Measurements from ENCODE around the gene DAD1. TPM values are rescaled to one million over a fixed set of nuclear protein-coding genes. Genes with fewer than 3 reads are reported as not detected.

The DAD1 gene
- total RNA-seq (2022; extraction: Qiagen RNA extraction), result 349 to 380 TPM (median 371 TPM) in 5 replicates

GRCh38 chr14:22589096-22589839 lies at the start of gene DAD1:
Gene DAD1 (minus strand): TSS chr14:22589224. CDS start chr14:22589157, 67 bp downstream.

DNA sequence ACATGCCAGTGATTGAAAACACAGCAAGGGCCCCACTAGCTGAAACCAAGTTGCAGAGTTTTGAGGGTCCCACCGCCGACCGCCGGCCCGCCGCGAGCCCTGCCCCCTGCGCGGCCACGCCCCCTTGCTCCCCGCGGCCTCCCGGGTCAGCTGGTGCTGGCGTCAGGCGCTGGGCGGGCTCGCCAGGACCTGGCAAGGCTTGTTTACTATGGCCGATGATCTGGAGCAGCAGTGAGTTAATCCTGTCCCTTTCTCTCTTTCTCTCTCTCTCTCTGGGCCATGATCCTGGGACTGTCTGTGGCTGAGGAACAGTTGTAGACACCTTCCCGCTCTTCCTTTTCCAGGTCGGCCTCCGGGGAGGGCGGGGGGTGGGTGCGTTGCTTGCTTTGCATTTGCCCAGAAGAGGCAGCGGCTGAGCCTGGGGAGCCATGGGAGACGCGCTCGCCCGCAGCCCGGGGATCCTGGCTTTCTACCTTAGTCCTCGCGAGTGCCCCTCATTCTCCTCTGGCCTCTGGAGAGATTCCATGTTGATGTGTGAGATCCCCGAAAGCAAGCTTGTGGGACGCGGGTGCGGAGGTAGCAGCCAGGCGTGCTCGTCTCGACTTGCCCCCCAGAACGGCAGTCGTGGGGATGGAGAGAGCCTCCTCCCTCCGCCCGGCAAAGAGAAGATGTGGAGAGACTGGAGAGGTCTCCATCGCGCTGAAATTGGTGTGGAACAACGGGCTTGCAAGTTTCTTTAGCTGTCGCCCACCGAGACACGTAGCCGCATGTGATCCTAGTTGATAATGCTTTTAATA lies 9.3 kb upstream of the DAD1 start, which contains the start of gene ABHD4:
ABHD4 (plus strand) TSS at position 202 of the 797 bp plus-strand sequence; CDS start at position 209, 7 bp downstream.

Other genes starting within 250 kb of the DAD1 start
- 44.8 to 49.5 TPM (median 46.0 TPM) in 5 replicates for gene ABHD4, start 9.1 kb upstream of the DAD1 start, total RNA-seq (2022; extraction: Qiagen RNA extraction)
- not detected in 5 replicates for gene OR6J1, start 55.1 kb upstream of the DAD1 start, total RNA-seq (2022; extraction: Qiagen RNA extraction)
- gene OXA1L, start 177.5 kb upstream of the DAD1 start, total RNA-seq (2022; extraction: Qiagen RNA extraction), result 154 to 166 TPM (median 161 TPM) in 5 replicates
- 18.9 to 28.4 TPM (median 21.2 TPM) in 5 replicates for gene SLC7A7, start 226.2 kb upstream of the DAD1 start, total RNA-seq (2022; extraction: Qiagen RNA extraction)
- 135 to 217 TPM (median 193 TPM) in 5 replicates for gene MRPL52, start 240.7 kb upstream of the DAD1 start, total RNA-seq (2022; extraction: Qiagen RNA extraction)
- gene MMP14, start 247.4 kb upstream of the DAD1 start, total RNA-seq (2022; extraction: Qiagen RNA extraction), result 0.33 to 1.1 TPM (median 0.76 TPM) in 5 replicates

Data from A549 treated with Mapracorat at 1 μM for 4 hours (cell line).